Neural cell (in vitro differentiated cells): ENCODE results near the gene COL16A1. TPM values are rescaled to one million over a fixed set of nuclear protein-coding genes. Genes with fewer than 3 reads are reported as not detected.

Source experiments
- H2AFZ ChIP-seq: fragments of 200-600, 300-800 bp; sonication (generic), shearing (Covaris generic); 2 replicates; pipeline ENCODE4 v1.6.0; 2014; ENCODE audit warnings: low read depth, mild to moderate bottlenecking, antibody characterized with exemption, low read length, moderate library complexity
- H3F3A ChIP-seq: fragments of 200-600 bp; shearing (Covaris generic); 2 replicates; pipeline ENCODE4 v1.6.1; 2016; ENCODE audit warnings: mild to moderate bottlenecking, moderate library complexity, mixed read lengths, antibody characterized with exemption, low read length; ENCODE audit not compliant: insufficient read depth, poor library complexity, severe bottlenecking
- H3K27ac ChIP-seq: fragments of 200-600, 300-800 bp; sonication (generic), shearing (Covaris generic); 2 replicates; pipeline ENCODE4 v1.5.1; 2014; ENCODE audit warnings: mild to moderate bottlenecking, low read length, moderate library complexity
- H3K27me3 ChIP-seq: fragments of 300-800, 200-600 bp; sonication (generic), shearing (Covaris generic); 2 replicates; pipeline ENCODE4 v1.6.0; 2014; ENCODE audit warnings: mild to moderate bottlenecking, low read depth, low read length, moderate library complexity; ENCODE audit not compliant: insufficient read depth
- H3K36me3 ChIP-seq: fragments of 300-800, 200-600 bp; sonication (generic), shearing (Covaris generic); 2 replicates; pipeline ENCODE4 v1.5.1; 2014; ENCODE audit warnings: mild to moderate bottlenecking, antibody characterized with exemption, low read length, moderate library complexity; ENCODE audit not compliant: insufficient read depth
- H3K4me2 ChIP-seq: fragments of 300-800, 200-600 bp; sonication (generic), shearing (Covaris generic); 2 replicates; pipeline ENCODE4 v1.6.0; 2014; ENCODE audit warnings: mild to moderate bottlenecking, low read length
- H3K4me3 ChIP-seq: fragments of 300-800, 200-600 bp; sonication (generic), shearing (Covaris generic); 2 replicates; pipeline ENCODE4 v1.5.1; 2014; ENCODE audit warnings: mild to moderate bottlenecking, low read length, moderate library complexity
- H3K79me2 ChIP-seq: fragments of 200-600 bp; shearing (Covaris generic); replicated peaks from 2 replicates; pipeline ENCODE4 v1.6.0; 2014; ENCODE audit warnings: mild to moderate bottlenecking, low read length, moderate library complexity; ENCODE audit not compliant: insufficient read depth
- H3K9ac ChIP-seq: fragments of 300-800, 200-600 bp; sonication (generic), shearing (Covaris generic); 2 replicates; pipeline ENCODE4 v1.6.1; 2016; ENCODE audit warnings: mild to moderate bottlenecking, low read length, mixed read lengths
- H3K9me2 ChIP-seq: fragments of 200-600 bp; shearing (Covaris generic); 2 replicates; pipeline ENCODE4 v1.6.1; 2016; ENCODE audit warnings: mild to moderate bottlenecking, low read length, mixed read lengths; ENCODE audit not compliant: insufficient read depth
- H3K9me3 ChIP-seq: fragments of 200-600, 300-800 bp; sonication (generic), shearing (Covaris generic); 2 replicates; pipeline ENCODE4 v1.6.1; 2016; ENCODE audit warnings: mild to moderate bottlenecking, mixed run types, low read length, moderate library complexity, mixed read lengths
- H4K20me1 ChIP-seq: fragments of 200-600 bp; shearing (Covaris generic); 2 replicates; pipeline ENCODE4 v1.6.1; 2016; ENCODE audit warnings: mild to moderate bottlenecking, mixed run types; ENCODE audit not compliant: insufficient read depth
- CTCF ChIP-seq: fragments of 450-650 bp; IDR thresholded peaks from 2 replicates; pipeline ENCODE4 v1.5.1; 2014; ENCODE audit warnings: antibody characterized with exemption, mild to moderate bottlenecking, moderate library complexity; ENCODE audit not compliant: poor library complexity, severe bottlenecking
- EP300 ChIP-seq: fragments of 450-650 bp; conservative IDR thresholded peaks from 2 replicates; pipeline ENCODE4 v1.6.1; 2014; ENCODE audit warnings: antibody characterized with exemption, mild to moderate bottlenecking, moderate library complexity; ENCODE audit not compliant: poor library complexity, severe bottlenecking
- EZH2 ChIP-seq: fragments of 200-600, 300-800 bp; shearing (Covaris generic), sonication (generic); IDR thresholded peaks from 2 replicates; pipeline ENCODE4 v1.6.1; 2014; ENCODE audit warnings: antibody characterized with exemption, low read length, borderline replicate concordance, mild to moderate bottlenecking; ENCODE audit not compliant: insufficient read depth, poor library complexity, severe bottlenecking
- MXI1 ChIP-seq: fragments of 450-650 bp; conservative IDR thresholded peaks from 2 replicates; pipeline ENCODE4 v1.6.1; 2014; ENCODE audit warnings: antibody characterized with exemption, mild to moderate bottlenecking; ENCODE audit not compliant: poor library complexity, severe bottlenecking
- POLR2AphosphoS5 ChIP-seq: IDR thresholded peaks from 2 replicates; pipeline ENCODE4 v1.6.1; 2012
- RAD21 ChIP-seq: fragments of 450-650 bp; conservative IDR thresholded peaks from 2 replicates; pipeline ENCODE4 v1.6.1; 2014; ENCODE audit warnings: antibody characterized with exemption, mild to moderate bottlenecking, moderate library complexity
- REST ChIP-seq: IDR thresholded peaks from 2 replicates; pipeline ENCODE4 v1.6.1; 2012; ENCODE audit warnings: borderline replicate concordance
- SMC3 ChIP-seq: fragments of 450-650 bp; conservative IDR thresholded peaks from 2 replicates; pipeline ENCODE4 v1.6.1; 2014; ENCODE audit warnings: antibody characterized with exemption, mild to moderate bottlenecking, moderate library complexity; ENCODE audit not compliant: poor library complexity
- TAF1 ChIP-seq: IDR thresholded peaks from 2 replicates; pipeline ENCODE4 v1.6.1; 2012; ENCODE audit warnings: low read depth
- polyA plus RNA-seq: library from polyadenylated mRNA; depleted of rRNA; stranded (reverse); fragments of >200 nt; gene quantifications from 2 replicates; pipeline ENCODE4 v1.2.3, GENCODE V29; 2014

COL16A1 gene
- polyA plus RNA-seq, 1 donor from 2014 or later, result 3.4 TPM

DNA sequence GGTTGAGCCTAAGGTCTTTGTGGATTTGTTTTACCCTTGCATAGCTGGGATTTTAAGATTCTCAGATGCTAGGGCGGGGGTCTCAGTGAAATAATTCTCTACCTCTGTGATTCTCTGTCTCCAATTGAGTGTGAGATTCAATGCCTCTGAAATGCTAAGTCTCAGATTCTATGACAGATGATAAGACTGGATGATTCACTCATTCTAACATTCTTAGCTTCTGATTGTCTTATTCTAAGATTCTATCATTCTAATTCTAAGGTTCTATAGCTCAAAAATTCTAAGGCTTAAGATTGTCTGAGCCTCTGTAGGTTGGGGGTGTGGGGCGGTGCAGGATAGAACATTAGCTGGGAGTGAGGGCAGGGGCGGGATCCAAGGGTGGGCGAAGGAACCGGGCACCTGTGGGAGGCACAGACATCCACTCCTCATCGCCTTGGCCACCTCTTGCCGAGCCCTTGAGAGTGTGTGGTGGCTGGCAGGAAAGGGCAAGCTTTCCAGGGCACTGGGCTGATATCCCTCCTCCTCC lies 30.8 kb upstream of the COL16A1 start:
- H3F3A ChIP-seq, result no peaks in the 10 kb centered on the region
- H3K36me3 ChIP-seq, result no peaks in the 10 kb centered on the region
- no peaks in the 10 kb centered on the region for H3K27me3 ChIP-seq
- no peaks in the 10 kb centered on the region for H3K9me3 ChIP-seq
- no peak overlapping the region for H3K9ac ChIP-seq
- no peak overlapping the region for H3K27ac ChIP-seq
- H3K9me2 ChIP-seq, result no peaks in the 10 kb centered on the region
- TF ChIP-seq EP300 (no peak), SMC3 (no peak), EZH2 (no peak)
- no peak overlapping the region for H3K4me2 ChIP-seq
- no peak overlapping the region for H3K4me3 ChIP-seq
- no peaks in the 10 kb centered on the region for H3K79me2 ChIP-seq
- H2AFZ ChIP-seq, result no peak overlapping the region
- no peaks in the 10 kb centered on the region for H4K20me1 ChIP-seq

DNA sequence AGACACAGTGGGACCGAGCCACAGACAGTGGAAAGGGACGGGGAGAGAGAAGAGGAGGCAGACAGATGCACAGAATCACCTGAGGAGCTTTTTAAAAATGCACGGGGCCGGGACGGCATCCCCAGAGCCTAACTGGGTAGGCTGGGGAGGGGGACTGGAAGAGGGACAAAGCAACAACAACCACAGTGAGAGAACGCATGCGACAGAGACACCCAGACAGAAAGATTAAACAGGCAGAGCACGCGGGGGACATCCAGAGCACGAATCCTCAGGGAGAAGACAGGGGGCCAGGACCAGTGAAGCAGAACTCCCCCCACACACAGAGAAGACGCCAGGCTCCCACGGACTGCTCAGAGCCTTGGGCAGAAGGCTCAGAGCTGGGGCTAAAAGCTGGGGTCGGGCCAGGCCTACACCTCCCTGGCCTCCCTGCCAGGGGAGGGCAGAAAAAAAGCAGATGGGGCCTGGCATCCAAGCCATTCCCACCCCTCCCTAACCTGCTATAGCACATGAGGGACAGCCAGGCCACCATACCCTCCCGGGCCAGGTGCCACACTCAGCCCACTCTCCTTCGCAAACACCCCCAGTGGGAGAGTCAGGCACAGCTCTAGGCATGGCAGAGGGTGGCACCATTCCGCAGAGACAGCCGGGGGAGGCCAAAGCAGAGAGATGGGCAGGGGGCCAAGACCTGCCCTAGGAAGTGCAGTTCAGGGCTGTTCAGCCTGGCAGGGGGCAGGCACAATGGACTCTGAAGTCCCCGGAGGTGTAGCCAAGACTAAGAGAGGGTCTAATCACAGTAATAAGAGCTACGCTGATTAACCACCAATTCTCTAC lies 29.8 kb upstream of the COL16A1 start:
- no peak overlapping the region for H3K4me3 ChIP-seq
- H3K79me2 ChIP-seq, result no peaks in the 10 kb centered on the region
- H3K27ac ChIP-seq, result no peak overlapping the region
- H3K9me3 ChIP-seq, result no peaks in the 10 kb centered on the region
- no peak for TF ChIP-seq RAD21
- TF ChIP-seq CTCF, result no peak
- no peak for TF ChIP-seq REST
- no peak for TF ChIP-seq TAF1
- no peak for TF ChIP-seq MXI1
- no peak for TF ChIP-seq POLR2AphosphoS5
- no peak for TF ChIP-seq SMC3
- no peak for TF ChIP-seq EZH2
- no peak for TF ChIP-seq EP300
- no peak overlapping the region for H2AFZ ChIP-seq
- no peaks in the 10 kb centered on the region for H3K9me2 ChIP-seq
- H3K4me2 ChIP-seq, result no peak overlapping the region
- no peaks in the 10 kb centered on the region for H3F3A ChIP-seq
- no peaks in the 10 kb centered on the region for H3K27me3 ChIP-seq
- H4K20me1 ChIP-seq, result no peaks in the 10 kb centered on the region
- no peaks in the 10 kb centered on the region for H3K36me3 ChIP-seq
- no peak overlapping the region for H3K9ac ChIP-seq
